OCI-LY7 (cell line): ENCODE measurements around the gene SIRPB1. TPM values are rescaled to one million over a fixed set of nuclear protein-coding genes. Genes with fewer than 3 reads are reported as not detected.
"Not testable (repeated sequence)": the region's sequence is repeated elsewhere in the genome, so short reads cannot be mapped to it uniquely, and the experiment has no call there.

Source experiments
- BruUV-seq: library from RNA; stranded (reverse); fragments of 400-500 nt; replicated peaks from 2 replicates; lab custom pipeline; 2021; lab: Mats Ljungman, UMichigan
- CTCF ChIA-PET: fragments of 300-600 bp; sonication (Branson Sonifier 250); formaldehyde crosslinking; loops from one replicate; lab custom pipeline; 2022; ENCODE audit warnings: antibody characterized with exemption; ENCODE audit not compliant: unreplicated experiment; lab: Charles Lee
- POLR2A ChIA-PET: fragments of 300-600 bp; sonication (Branson Sonifier 250); formaldehyde crosslinking; loops from one replicate; lab custom pipeline; 2022; ENCODE audit warnings: antibody characterized with exemption; lab: Charles Lee
- DNase-seq: peaks from one replicate; pipeline ENCODE4 v3.0.0-alpha.2; 2015; ENCODE audit warnings: low spot score
- H2AFZ ChIP-seq: fragments of 200-600 bp; sonication (generic), shearing (Covaris generic); 2 replicates; pipeline ENCODE4 v1.6.1; 2014; ENCODE audit warnings: mild to moderate bottlenecking, antibody characterized with exemption, low read length, moderate library complexity
- H3K27ac ChIP-seq: fragments of 200-600 bp; sonication (generic); 2 replicates; pipeline ENCODE4 v1.5.1; 2014; ENCODE audit warnings: mixed run types, low read depth, mild to moderate bottlenecking, moderate library complexity, low read length, inconsistent platforms; ENCODE audit not compliant: poor library complexity, severe bottlenecking
- H3K36me3 ChIP-seq: fragments of 200-600 bp; sonication (generic); 2 replicates; pipeline ENCODE4 v1.6.1; 2014; ENCODE audit warnings: mild to moderate bottlenecking, antibody characterized with exemption, low read length, moderate library complexity, mixed read lengths; ENCODE audit not compliant: insufficient read depth
- H3K4me1 ChIP-seq: fragments of 200-600 bp; sonication (generic); 2 replicates; pipeline ENCODE4 v1.5.1; 2014; ENCODE audit warnings: mild to moderate bottlenecking, low read length; ENCODE audit not compliant: insufficient read depth, poor library complexity, severe bottlenecking
- H3K4me2 ChIP-seq: fragments of 200-600 bp; sonication (generic); 2 replicates; pipeline ENCODE4 v1.6.1; 2014; ENCODE audit warnings: mild to moderate bottlenecking, low read length
- H3K4me3 ChIP-seq: fragments of 200-600 bp; sonication (generic); 2 replicates; pipeline ENCODE4 v1.5.1; 2014; ENCODE audit warnings: mild to moderate bottlenecking, low read depth, low read length; ENCODE audit not compliant: poor library complexity, severe bottlenecking
- H3K79me2 ChIP-seq: fragments of 200-600 bp; sonication (generic); 2 replicates; pipeline ENCODE4 v1.6.1; 2016; ENCODE audit warnings: low read depth, mild to moderate bottlenecking, low read length, moderate library complexity, mixed read lengths; ENCODE audit not compliant: insufficient read depth
- H3K9me2 ChIP-seq: fragments of 200-600 bp; sonication (generic); 2 replicates; pipeline ENCODE4 v1.6.1; 2016; ENCODE audit warnings: mild to moderate bottlenecking, low read length, mixed read lengths; ENCODE audit not compliant: insufficient read depth
- H3K9me3 ChIP-seq: fragments of 200-600 bp; sonication (generic); 2 replicates; pipeline ENCODE4 v1.6.1; 2014; ENCODE audit warnings: mild to moderate bottlenecking, mixed run types, low read length, mixed read lengths
- H4K20me1 ChIP-seq: fragments of 200-600 bp; sonication (generic); 2 replicates; pipeline ENCODE4 v1.6.1; 2014; ENCODE audit warnings: mild to moderate bottlenecking, antibody characterized with exemption, low read length, moderate library complexity, mixed read lengths; ENCODE audit not compliant: insufficient read depth
- CTCF ChIP-seq: fragments of 200-600 bp; sonication (generic); conservative IDR thresholded peaks from 2 replicates; pipeline ENCODE4 v1.5.1; 2014; ENCODE audit warnings: mild to moderate bottlenecking, antibody characterized with exemption, low read length, moderate library complexity, mixed read lengths
- EZH2phosphoT487 ChIP-seq: fragments of 200-600 bp; sonication (generic); IDR thresholded peaks from 2 replicates; pipeline ENCODE4 v1.6.1; 2018; ENCODE audit warnings: low read depth, borderline replicate concordance, mild to moderate bottlenecking, mixed run types, antibody characterized with exemption, low read length, moderate library complexity, mixed read lengths
- intact Hi-C: fragments of 100-400 bp; cut with micrococcal nuclease; formaldehyde crosslinking; loops from one replicate; pipeline ENCODE4 v1.10.0; 2022; ENCODE audit not compliant: unreplicated experiment
- total RNA-seq, 2 experiments: library from RNA; depleted of rRNA in 1 of 2; stranded (reverse); fragments of >200 nt in 1 of 2; shearing (Covaris generic) in 1 of 2; gene quantifications; 2 replicates each; pipeline ENCODE4 v1.2.3, GENCODE V29; 2014 to 2022

Gene SIRPB1
- total RNA-seq, 2 experiments from 2014 or later = not detected

- BruUV-seq = no TSS peak
- no peak overlapping the region for H3K27ac ChIP-seq
- ChIA-PET CTCF (no interaction called here), POLR2A (no interaction called here)
- H2AFZ ChIP-seq = no peak overlapping the region
- DNase-seq = no peak
- no peaks in the 10 kb centered on the region for H3K9me2 ChIP-seq
- TF ChIP-seq EZH2phosphoT487 = no peak
- intact Hi-C loops = no loop called here
- no peak overlapping the region for H3K4me2 ChIP-seq
- H3K79me2 ChIP-seq = no peaks in the 10 kb centered on the region
- H3K4me1 ChIP-seq = no peaks in the 10 kb centered on the region
- no peaks in the 10 kb centered on the region for H4K20me1 ChIP-seq
- no peaks in the 10 kb centered on the region for H3K36me3 ChIP-seq
- H3K4me3 ChIP-seq = no peak overlapping the region
- H3K9me3 ChIP-seq = no peaks in the 10 kb centered on the region
These were observed 31.9 kb downstream of the SIRPB1 start for GRCh38 chr20:1587781-1588532.

- POLR2A ChIA-PET = no interaction called here
- intact Hi-C loops = no loop called here
- CTCF ChIA-PET = no interaction called here
These were observed 40.3 kb downstream of the SIRPB1 start for GRCh38 chr20:1579488-1579887.

GRCh38 chr20:1577906-1578305 is 41.9 kb downstream of the SIRPB1 start:
- CTCF ChIA-PET = no interaction called here
- Histone ChIP-seq H3K27ac (no peak overlapping the region), H3K36me3 (no peaks in the 10 kb centered on the region), H3K79me2 (no peaks in the 10 kb centered on the region), H3K9me2 (no peaks in the 10 kb centered on the region), H2AFZ (no peak overlapping the region), H4K20me1 (no peaks in the 10 kb centered on the region), H3K4me2 (no peak overlapping the region), H3K4me3 (no peak overlapping the region), H3K9me3 (no peaks in the 10 kb centered on the region), H3K4me1 (no peaks in the 10 kb centered on the region)
- no peak for DNase-seq
- TF ChIP-seq EZH2phosphoT487 (no peak), CTCF (no peak)
- POLR2A ChIA-PET = interaction anchor here (0.6 kb wide), 1 partner anchor 928 kb away, joined by 3 read pairs; no protein-coding TSS in a partner anchor
- no TSS peak for BruUV-seq
- intact Hi-C loops = no loop called here

More at GRCh38 chr20:1579488-1579887, 40.3 kb downstream of the SIRPB1 start:
- Histone ChIP-seq H3K4me2 (no peak overlapping the region), H3K4me3 (no peak overlapping the region), H3K36me3 (no peaks in the 10 kb centered on the region), H3K9me3 (no peaks in the 10 kb centered on the region), H4K20me1 (no peaks in the 10 kb centered on the region), H3K4me1 (no peaks in the 10 kb centered on the region), H2AFZ (no peak overlapping the region), H3K27ac (no peak overlapping the region), H3K9me2 (no peaks in the 10 kb centered on the region), H3K79me2 (no peaks in the 10 kb centered on the region)
- BruUV-seq = no TSS peak
- DNase-seq = no peak
- TF ChIP-seq CTCF (no peak), EZH2phosphoT487 (no peak)

- H3K4me1 ChIP-seq, H3K9me3 ChIP-seq, H3K36me3 ChIP-seq, H3K27ac ChIP-seq, H4K20me1 ChIP-seq, H3K9me2 ChIP-seq, CTCF ChIA-PET, H3K4me2 ChIP-seq, H3K79me2 ChIP-seq, intact Hi-C loops, H2AFZ ChIP-seq, H3K4me3 ChIP-seq, BruUV-seq, DNase-seq, POLR2A ChIA-PET: not testable (repeated sequence)
These were observed 42.5 kb downstream of the SIRPB1 start for GRCh38 chr20:1577313-1577712.
